Endothelial cell (in vitro differentiated cells): ENCODE results near the gene MTMR10. TPM values are rescaled to one million over a fixed set of nuclear protein-coding genes. Genes with fewer than 3 reads are reported as not detected.

ENCODE experiments used
- DNase-seq: peaks from one replicate; pipeline ENCODE4 v3.0.0; 2021; ENCODE audit warnings: low spot score
- H3K27ac Mint-ChIP-seq: one replicate; pipeline ENCODE4 v1.8.0; 2021; ENCODE audit warnings: mixed read lengths, inconsistent platforms; ENCODE audit not compliant: unreplicated experiment
- H3K27me3 Mint-ChIP-seq: one replicate; pipeline ENCODE4 v1.8.0; 2021; ENCODE audit warnings: mild to moderate bottlenecking, moderate library complexity, mixed read lengths, inconsistent platforms; ENCODE audit not compliant: unreplicated experiment
- H3K36me3 Mint-ChIP-seq: one replicate; pipeline ENCODE4 v1.8.0; 2021; ENCODE audit warnings: mild to moderate bottlenecking, low read depth, mixed read lengths, inconsistent platforms; ENCODE audit not compliant: unreplicated experiment
- H3K4me1 Mint-ChIP-seq: one replicate; pipeline ENCODE4 v1.8.0; 2021; ENCODE audit warnings: mild to moderate bottlenecking, mixed read lengths, inconsistent platforms; ENCODE audit not compliant: unreplicated experiment
- H3K4me3 Mint-ChIP-seq: one replicate; pipeline ENCODE4 v1.8.0; 2021; ENCODE audit warnings: mild to moderate bottlenecking, mixed read lengths, inconsistent platforms; ENCODE audit not compliant: unreplicated experiment
- H3K9me3 Mint-ChIP-seq: one replicate; pipeline ENCODE4 v1.8.0; 2021; ENCODE audit warnings: mixed read lengths, inconsistent platforms; ENCODE audit not compliant: unreplicated experiment
- total RNA-seq: library from RNA; stranded (reverse); fragmentation: NEBNext Ultra II Directional; extraction: Animal tissue kit (Norgen Biotek cat#: 25700); gene quantifications from one replicate; pipeline ENCODE4 v1.2.1, GENCODE V29; 2021; ENCODE audit not compliant: unreplicated experiment
- TF ChIP-seq, protein P1 (sequence below): fragments of 200-600 bp; sonication (generic); IDR thresholded peaks from one replicate; pipeline ENCODE4 v1.5.0; 2021; ENCODE audit warnings: antibody characterized with exemption; ENCODE audit not compliant: unreplicated experiment

The MTMR10 gene
- total RNA-seq, 1 donor from 2014 or later, result 15.1 TPM

DNA sequence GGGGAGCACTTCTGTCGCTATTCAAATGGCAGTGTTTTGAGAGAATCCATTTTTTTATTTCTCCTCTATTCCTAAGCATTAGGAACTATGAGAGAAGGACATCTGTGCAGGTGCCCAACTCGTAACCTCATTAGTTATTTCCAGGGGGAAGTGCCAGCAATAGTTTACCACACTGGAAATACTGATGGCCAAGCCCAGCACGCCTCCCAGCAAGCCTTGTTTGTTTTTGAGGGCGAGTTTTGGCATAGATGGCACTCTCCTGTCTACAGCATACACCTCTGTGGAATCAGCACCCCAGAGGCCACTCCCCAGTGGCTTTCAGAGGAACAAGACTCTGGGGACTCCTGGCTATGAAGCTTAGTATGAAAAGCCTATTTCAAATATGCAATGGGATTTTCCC is 51.1 kb downstream of the MTMR10 start:
- Mint-ChIP-seq H3K27ac (no peak overlapping the region), H3K4me3 (no peak overlapping the region)

DNA sequence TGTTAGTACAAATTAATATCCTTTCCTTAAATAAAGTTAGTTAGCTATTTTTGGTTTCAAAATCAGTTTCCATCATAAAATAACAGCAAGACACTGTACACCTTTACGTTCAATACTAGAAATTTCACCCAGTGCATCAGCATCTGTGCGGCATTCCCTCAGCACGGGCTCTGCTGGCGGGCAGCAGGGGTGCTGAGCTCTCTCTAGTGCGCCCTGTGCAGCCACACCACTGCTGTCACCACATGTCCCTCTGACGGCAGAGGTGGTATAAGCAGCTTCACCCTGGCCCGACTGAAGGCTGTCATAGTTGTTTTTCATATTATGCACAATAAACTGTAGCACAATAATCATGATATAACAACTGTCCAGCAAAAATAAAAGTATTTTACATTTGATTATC is 52.3 kb downstream of the MTMR10 start:
- Mint-ChIP-seq H3K4me1 (no peaks in the 10 kb centered on the region), H3K36me3 (peaks cover 17% of the 10 kb centered on the region), H3K4me3 (no peak overlapping the region), H3K9me3 (no peaks in the 10 kb centered on the region), H3K27me3 (no peaks in the 10 kb centered on the region), H3K27ac (no peak overlapping the region)
- no peak for DNase-seq
- TF ChIP-seq, protein P1, sequence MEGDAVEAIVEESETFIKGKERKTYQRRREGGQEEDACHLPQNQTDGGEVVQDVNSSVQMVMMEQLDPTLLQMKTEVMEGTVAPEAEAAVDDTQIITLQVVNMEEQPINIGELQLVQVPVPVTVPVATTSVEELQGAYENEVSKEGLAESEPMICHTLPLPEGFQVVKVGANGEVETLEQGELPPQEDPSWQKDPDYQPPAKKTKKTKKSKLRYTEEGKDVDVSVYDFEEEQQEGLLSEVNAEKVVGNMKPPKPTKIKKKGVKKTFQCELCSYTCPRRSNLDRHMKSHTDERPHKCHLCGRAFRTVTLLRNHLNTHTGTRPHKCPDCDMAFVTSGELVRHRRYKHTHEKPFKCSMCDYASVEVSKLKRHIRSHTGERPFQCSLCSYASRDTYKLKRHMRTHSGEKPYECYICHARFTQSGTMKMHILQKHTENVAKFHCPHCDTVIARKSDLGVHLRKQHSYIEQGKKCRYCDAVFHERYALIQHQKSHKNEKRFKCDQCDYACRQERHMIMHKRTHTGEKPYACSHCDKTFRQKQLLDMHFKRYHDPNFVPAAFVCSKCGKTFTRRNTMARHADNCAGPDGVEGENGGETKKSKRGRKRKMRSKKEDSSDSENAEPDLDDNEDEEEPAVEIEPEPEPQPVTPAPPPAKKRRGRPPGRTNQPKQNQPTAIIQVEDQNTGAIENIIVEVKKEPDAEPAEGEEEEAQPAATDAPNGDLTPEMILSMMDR, result no peak

More for the DNA sequence above, 51.1 kb downstream of the MTMR10 start:
- Mint-ChIP-seq H3K27me3 (no peaks in the 10 kb centered on the region), H3K36me3 (peaks cover 23% of the 10 kb centered on the region), H3K4me1 (peaks cover 4% of the 10 kb centered on the region), H3K9me3 (no peaks in the 10 kb centered on the region)
- TF ChIP-seq, protein P1, result no peak
- DNase-seq, result no peak

DNA sequence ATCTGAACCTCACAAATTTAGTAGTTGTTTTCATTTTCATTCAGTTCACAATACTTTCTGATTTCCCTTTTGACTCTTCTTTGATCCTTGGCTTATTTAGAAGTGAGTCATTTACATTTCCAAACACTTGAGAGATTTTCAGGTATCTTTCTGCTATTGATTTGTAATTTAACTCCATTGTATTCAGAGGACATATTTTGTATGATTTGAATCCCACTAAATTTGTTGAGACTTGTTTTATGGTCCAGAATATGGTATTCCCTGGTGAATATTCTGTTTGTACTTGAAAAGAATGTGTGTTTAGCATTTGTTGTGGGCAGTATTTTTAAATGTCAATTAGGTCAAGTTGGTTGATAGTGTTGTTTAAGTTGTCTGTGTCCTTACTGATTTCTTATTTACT is 58.1 kb downstream of the MTMR10 start:
- no peak overlapping the region for H3K27ac Mint-ChIP-seq
- no peaks in the 10 kb centered on the region for H3K9me3 Mint-ChIP-seq
- H3K36me3 Mint-ChIP-seq, result peaks cover 16% of the 10 kb centered on the region
- TF ChIP-seq, protein P1, result no peak
- no peak for DNase-seq
- H3K4me3 Mint-ChIP-seq, result no peak overlapping the region
- no peaks in the 10 kb centered on the region for H3K27me3 Mint-ChIP-seq
- H3K4me1 Mint-ChIP-seq, result no peaks in the 10 kb centered on the region

DNA sequence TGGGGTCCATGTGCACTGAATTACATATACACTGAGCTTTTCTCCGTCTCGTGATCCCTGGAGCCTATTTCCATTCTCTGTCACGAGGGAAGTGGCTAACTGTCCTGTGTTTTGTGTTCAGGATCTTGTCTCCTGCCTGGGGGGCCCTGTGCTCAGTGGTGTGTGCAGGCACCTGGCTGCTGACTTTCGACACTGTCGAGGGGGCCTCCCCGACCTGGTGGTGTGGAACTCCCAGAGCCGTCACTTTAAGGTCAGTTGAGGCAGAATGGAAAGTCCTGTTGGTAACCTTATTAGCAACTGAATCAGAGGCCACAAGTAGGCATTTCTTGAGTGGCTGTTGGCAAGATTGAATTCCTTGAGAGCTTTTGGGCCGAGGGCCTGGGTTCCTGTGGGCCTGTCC is 61.0 kb downstream of the MTMR10 start:
- no peak for DNase-seq
- peaks cover 18% of the 10 kb centered on the region for H3K36me3 Mint-ChIP-seq
- TF ChIP-seq, protein P1, result no peak
- no peaks in the 10 kb centered on the region for H3K9me3 Mint-ChIP-seq
- no peak overlapping the region for H3K27ac Mint-ChIP-seq
- no peak overlapping the region for H3K4me3 Mint-ChIP-seq
- no peaks in the 10 kb centered on the region for H3K27me3 Mint-ChIP-seq
- H3K4me1 Mint-ChIP-seq, result no peaks in the 10 kb centered on the region

DNA sequence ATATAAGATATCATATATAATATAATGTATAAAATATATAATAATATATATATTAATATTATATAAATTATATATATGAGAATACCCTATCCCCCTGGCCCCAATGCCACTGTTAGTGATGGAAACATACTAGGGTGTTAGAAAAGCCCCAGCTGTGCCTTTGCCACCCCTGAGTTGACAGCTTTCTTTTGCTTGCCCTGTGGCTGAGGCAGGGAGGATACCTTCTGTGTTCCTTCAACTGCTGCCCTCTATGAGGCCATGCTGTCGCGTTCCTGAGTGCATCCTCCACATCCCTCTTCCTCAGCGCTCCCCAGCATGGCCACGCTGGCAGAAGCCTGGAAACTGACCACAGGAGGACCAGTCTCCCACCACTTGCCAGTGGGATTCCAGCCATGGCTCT is 61.4 kb downstream of the MTMR10 start:
- DNase-seq, result no peak
- H3K36me3 Mint-ChIP-seq, result peaks cover 18% of the 10 kb centered on the region

More for the DNA sequence above, 61.4 kb downstream of the MTMR10 start:
- Mint-ChIP-seq H3K27ac (no peak overlapping the region), H3K27me3 (no peaks in the 10 kb centered on the region), H3K4me3 (no peak overlapping the region), H3K4me1 (no peaks in the 10 kb centered on the region), H3K9me3 (no peaks in the 10 kb centered on the region)
- TF ChIP-seq, protein P1, result no peak
